Muscle layer of colon (tissue), 2 donors: ENCODE measurements around the gene BIRC2.

ENCODE experiments used
- H3K27ac ChIP-seq: one replicate; pipeline ENCODE4 v1.7.0; 2013; ENCODE audit warnings: low read depth, mild to moderate bottlenecking, low read length, moderate library complexity
- H3K27me3 ChIP-seq, 2 donors: one replicate each; pipeline ENCODE4 v1.7.0; 2013; ENCODE audit warnings: low read length in 2 of 2, mild to moderate bottlenecking in 2 of 2; ENCODE audit not compliant: insufficient read depth in 2 of 2, control insufficient read depth in 1 of 2
- H3K36me3 ChIP-seq: one replicate; pipeline ENCODE4 v1.7.0; 2013; ENCODE audit warnings: mild to moderate bottlenecking, low read length; ENCODE audit not compliant: insufficient read depth
- H3K4me1 ChIP-seq: one replicate; pipeline ENCODE4 v1.7.0; 2013; ENCODE audit warnings: mild to moderate bottlenecking, low read length; ENCODE audit not compliant: insufficient read depth
- H3K4me3 ChIP-seq, 2 donors: one replicate each; pipeline ENCODE4 v1.7.0; 2013; ENCODE audit warnings: low read length in 2 of 2, low read depth in 1 of 2, mild to moderate bottlenecking in 1 of 2, moderate library complexity in 1 of 2
- H3K9ac ChIP-seq: one replicate; pipeline ENCODE4 v1.7.0; 2013; ENCODE audit warnings: low read length
- H3K9me3 ChIP-seq: one replicate; pipeline ENCODE4 v1.7.0; 2013; ENCODE audit warnings: mild to moderate bottlenecking, low read length
- donor health status: abdominal sarcoma.
- donor health status: Adenocarcinoma of cecum.

The BIRC2 gene

DNA sequence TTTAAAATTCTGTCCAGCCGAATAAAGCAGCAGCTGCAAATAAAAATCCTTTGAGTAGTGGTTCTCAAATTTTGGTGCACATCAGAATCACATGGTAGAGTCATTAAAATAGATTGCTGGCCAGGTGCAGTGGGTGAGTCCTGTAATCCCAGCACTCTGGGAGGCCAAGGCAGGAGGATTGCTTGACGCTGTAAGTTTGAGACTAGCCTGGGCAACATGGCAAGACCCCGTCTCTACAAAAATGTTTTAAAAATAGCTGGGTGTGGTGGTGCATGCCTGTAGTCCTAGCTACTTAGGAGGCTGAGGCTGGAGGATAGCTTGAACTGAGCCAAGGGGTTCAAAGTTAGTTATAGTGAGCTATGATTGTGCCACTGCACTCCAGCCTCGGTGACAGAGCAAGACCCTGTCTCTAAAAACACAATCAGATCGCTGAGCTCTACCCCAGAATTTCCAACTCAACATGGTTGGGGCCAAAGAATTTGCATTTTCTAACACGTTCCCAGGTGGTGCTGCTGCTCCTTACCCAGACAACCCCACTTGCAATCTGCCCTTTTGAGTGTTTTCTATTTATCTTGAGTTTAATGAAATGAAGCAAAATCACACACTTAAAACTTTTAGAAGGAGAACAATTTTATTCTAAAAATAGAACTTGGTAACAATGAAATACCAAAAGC lies 48.8 kb downstream of the BIRC2 start:
- Histone ChIP-seq H3K27ac (no peak overlapping the region), H3K9ac (no peak overlapping the region), H3K36me3 (peaks cover 43% of the 10 kb centered on the region), H3K4me3 (no peak overlapping the region), H3K27me3 (no peaks in the 10 kb centered on the region), H3K4me1 (peaks cover 12% of the 10 kb centered on the region), H3K9me3 (no peaks in the 10 kb centered on the region)

DNA sequence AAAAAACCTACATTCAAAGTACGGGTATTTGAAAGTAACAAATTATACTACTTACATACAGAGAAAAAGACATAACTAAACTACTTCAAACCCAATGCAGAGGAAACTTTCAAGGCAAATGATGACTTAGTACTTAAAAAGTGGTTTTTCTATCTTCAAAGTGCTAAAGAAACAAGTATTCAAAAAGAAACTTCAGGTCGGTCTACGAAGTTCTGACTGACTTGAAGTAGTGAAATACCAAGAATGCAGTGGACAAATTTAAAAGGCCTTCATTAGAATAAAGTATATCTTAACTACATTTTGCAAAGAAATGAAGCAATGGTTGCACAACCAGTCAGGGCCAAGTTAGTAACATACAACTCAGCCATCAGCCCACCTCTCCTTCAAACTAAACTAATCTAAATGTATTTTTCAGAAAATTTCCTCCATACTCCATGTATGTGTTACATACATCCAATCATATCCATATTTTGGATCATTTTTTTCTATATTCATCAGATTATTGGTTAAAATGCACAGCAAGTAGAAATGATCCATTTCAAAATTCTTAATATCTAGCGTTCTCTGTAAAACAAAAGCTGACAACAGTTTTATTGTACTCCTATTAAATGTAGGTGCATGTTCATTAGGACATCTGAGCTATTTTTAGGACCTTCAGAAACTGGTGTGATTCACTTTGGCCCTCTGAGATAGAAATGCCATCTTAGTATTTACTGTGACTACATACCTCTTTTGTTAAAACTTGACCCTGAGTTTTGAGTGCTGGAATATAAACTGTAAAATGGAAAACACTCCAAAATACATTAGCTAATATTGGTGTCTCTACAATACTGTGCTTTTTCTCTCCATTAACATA lies 49.9 kb downstream of the BIRC2 start:
- Histone ChIP-seq H3K9me3 (no peaks in the 10 kb centered on the region), H3K9ac (no peak overlapping the region), H3K36me3 (peaks cover 42% of the 10 kb centered on the region)

DNA sequence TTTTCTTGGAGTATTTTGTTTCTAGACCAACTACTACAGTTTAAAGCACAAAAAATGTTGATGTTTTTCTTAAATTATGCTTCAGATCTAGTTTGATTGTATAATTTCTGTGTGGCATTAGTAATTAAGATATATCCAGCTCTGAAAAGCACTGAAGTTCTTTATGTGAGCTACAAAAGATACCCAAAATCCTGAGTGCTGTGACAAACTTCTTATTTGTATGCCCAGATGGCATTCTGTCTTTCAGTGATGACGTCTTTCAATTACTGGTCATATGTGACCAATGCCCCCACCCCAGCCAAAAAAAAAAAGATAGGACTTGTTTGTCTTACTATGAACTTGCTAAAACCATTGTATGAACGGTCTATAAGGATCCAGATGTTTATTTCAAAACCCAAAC lies 51.3 kb downstream of the BIRC2 start:
- H3K27me3 ChIP-seq, result no peaks in the 10 kb centered on the region
- H3K27ac ChIP-seq, result no peak overlapping the region
- no peaks in the 10 kb centered on the region for H3K9me3 ChIP-seq
- H3K36me3 ChIP-seq, result peaks cover 34% of the 10 kb centered on the region
- H3K4me3 ChIP-seq, result no peak overlapping the region
- peaks cover 9% of the 10 kb centered on the region for H3K4me1 ChIP-seq
- no peak overlapping the region for H3K9ac ChIP-seq

More for the DNA sequence above, 49.9 kb downstream of the BIRC2 start:
- Histone ChIP-seq H3K4me1 (peaks cover 9% of the 10 kb centered on the region), H3K27ac (no peak overlapping the region), H3K27me3 (no peaks in the 10 kb centered on the region), H3K4me3 (no peak overlapping the region)

DNA sequence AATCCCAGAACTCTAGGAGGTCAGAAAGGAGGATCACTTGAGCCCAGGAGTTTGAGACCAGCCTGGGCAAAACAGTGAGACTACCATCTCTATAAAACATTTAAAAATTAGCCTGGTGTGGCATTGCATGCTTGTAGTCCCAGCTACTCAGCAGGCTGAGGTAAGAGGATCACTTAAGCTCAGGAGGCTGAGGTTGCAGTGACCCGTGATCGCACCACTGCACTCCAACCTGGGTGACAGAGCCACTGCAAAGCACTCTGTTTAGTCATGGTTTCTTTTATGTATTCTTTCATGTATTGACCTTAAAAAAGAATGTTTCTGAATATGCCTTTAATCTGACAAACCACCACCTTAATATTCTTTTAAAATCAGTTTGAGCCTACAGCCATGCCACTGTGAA lies 52.2 kb downstream of the BIRC2 start:
- Histone ChIP-seq H3K4me1 (peaks cover 9% of the 10 kb centered on the region), H3K36me3 (peaks cover 31% of the 10 kb centered on the region), H3K4me3 (no peak overlapping the region), H3K27ac (no peak overlapping the region), H3K27me3 (no peaks in the 10 kb centered on the region), H3K9ac (no peak overlapping the region), H3K9me3 (no peaks in the 10 kb centered on the region)

DNA sequence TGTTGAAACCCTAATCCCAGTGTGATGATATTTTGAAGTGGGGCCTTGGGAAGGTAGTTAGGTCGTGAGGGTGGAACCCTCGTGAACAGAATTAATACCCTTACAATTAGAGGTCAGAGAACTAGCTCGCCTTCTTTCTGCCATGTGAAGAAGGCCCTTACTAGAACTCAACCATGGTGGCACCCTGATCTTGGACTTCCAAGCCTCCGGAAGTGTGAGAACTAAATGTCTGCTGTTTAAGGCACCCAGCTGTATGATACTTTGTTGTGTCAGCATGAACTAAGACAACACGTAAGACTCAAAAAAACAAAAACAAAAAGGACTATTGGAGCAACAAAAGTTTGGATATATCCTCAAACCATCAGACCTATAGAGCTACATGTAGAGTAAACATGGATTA lies 53.6 kb downstream of the BIRC2 start:
- Histone ChIP-seq H3K36me3 (peaks cover 25% of the 10 kb centered on the region), H3K4me1 (peaks cover 9% of the 10 kb centered on the region), H3K27ac (no peak overlapping the region), H3K9me3 (no peaks in the 10 kb centered on the region), H3K4me3 (no peak overlapping the region), H3K27me3 (no peaks in the 10 kb centered on the region), H3K9ac (no peak overlapping the region)

DNA sequence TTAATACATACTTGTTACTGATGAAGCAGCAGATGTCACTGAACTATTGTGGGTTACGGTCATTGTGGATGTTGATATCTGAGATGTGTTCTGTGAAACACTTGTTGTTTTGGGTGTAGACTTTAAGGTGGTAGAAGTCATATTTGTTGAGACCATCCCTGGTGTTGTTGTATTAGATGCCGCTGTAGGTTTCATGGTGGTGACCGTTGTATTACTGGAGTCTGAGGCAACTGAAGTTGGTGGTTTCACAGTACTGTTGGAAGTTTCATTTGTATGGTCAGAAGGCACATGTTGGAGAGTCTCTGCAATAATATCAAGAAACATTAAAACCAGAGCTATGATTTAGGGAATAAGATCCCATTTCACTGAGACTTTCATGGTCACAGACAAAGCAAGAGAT lies 54.9 kb downstream of the BIRC2 start:
- Histone ChIP-seq H3K9ac (no peak overlapping the region), H3K9me3 (no peaks in the 10 kb centered on the region), H3K27ac (no peak overlapping the region), H3K4me3 (no peak overlapping the region), H3K36me3 (peaks cover 25% of the 10 kb centered on the region), H3K27me3 (no peaks in the 10 kb centered on the region), H3K4me1 (peaks cover 8% of the 10 kb centered on the region)

DNA sequence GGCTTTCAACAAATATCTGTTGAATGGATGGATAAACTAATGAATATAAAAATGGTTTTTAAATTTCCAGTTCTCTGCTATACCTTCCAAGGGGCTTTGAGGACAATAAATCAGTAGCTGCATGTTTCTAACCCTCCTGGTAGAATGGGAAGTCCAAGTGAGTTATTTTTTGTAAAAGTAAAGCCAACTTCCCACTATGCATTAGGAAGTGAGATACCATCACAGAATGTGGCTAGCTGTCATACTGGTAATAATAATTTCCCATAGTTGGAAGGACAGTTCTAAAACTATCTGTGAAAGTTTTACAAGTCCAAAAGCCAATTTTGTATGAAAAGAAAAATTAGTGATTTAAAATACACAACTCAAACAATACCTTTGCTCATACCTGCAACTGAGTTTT lies 55.5 kb downstream of the BIRC2 start:
- H3K9me3 ChIP-seq, result no peaks in the 10 kb centered on the region
- H3K9ac ChIP-seq, result no peak overlapping the region
- no peaks in the 10 kb centered on the region for H3K27me3 ChIP-seq
- no peak overlapping the region for H3K27ac ChIP-seq
- peaks cover 25% of the 10 kb centered on the region for H3K36me3 ChIP-seq
- H3K4me1 ChIP-seq, result peaks cover 8% of the 10 kb centered on the region
- H3K4me3 ChIP-seq, result no peak overlapping the region

DNA sequence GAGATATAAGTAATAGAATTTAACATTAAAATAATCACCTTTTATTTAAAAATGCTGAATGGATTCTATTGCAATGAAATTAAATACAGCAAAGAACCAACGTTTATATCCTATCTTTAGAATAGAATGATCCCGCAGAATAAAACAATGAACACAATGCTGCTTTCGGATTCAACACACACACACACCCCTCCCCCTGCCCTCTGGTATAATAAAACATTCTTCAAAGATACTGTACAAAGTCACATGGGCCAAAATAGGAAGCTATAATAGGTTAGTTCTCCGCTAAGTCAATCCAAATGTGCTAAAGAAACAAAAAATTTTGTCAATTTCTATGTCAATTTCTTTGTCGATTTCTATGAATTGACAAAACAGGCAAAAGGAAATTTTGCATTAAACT lies 58.5 kb downstream of the BIRC2 start:
- Histone ChIP-seq H3K9ac (no peak overlapping the region), H3K4me1 (peaks cover 24% of the 10 kb centered on the region), H3K27ac (no peak overlapping the region), H3K36me3 (peaks cover 16% of the 10 kb centered on the region), H3K4me3 (no peak overlapping the region), H3K9me3 (no peaks in the 10 kb centered on the region), H3K27me3 (no peaks in the 10 kb centered on the region)

DNA sequence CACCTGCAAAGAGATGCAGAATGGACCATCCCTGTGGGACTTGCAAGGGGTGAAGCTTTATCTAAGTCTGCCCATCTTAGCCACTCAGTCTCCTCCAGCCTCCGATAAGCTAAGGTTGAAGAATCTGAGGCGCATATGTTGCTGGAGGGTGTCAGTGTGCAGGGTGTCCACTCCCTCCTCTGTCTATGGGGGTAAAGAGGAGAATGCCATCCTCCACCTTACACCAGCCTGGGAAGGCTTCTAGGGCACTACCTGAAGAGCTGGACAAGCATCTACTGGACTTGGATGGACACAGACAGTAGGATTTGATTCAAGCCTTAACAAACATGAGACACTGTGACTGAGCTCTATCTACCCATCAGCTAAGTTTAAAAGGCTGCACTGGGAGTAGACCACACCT lies 59.1 kb downstream of the BIRC2 start:
- peaks cover 25% of the 10 kb centered on the region for H3K4me1 ChIP-seq
- peaks cover 11% of the 10 kb centered on the region for H3K36me3 ChIP-seq
- no peak overlapping the region for H3K27ac ChIP-seq
- H3K9me3 ChIP-seq, result no peaks in the 10 kb centered on the region
- H3K9ac ChIP-seq, result no peak overlapping the region
- H3K27me3 ChIP-seq, result no peaks in the 10 kb centered on the region
- H3K4me3 ChIP-seq, result no peak overlapping the region

DNA sequence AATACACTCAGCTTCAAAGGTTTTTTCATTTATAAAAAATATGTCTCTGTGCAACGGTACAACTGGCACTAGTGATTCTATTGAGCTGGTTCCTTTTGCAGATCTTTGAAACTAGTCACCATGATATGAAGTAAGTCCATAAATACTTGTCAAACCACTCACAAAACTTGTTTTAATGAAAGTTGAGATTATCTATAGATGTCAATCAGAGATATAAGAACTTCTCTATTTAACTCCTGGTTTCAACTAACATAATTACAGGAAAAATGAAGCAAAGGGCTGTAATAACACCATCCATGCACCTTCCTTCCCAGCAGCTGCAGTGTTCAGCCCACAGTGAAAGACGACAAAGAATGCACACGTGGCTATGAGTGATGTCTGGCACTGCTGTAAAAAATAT lies 60.9 kb downstream of the BIRC2 start:
- Histone ChIP-seq H3K4me3 (no peak overlapping the region), H3K27ac (no peak overlapping the region), H3K27me3 (no peaks in the 10 kb centered on the region), H3K36me3 (peaks cover 3% of the 10 kb centered on the region), H3K4me1 (peaks cover 25% of the 10 kb centered on the region), H3K9me3 (no peaks in the 10 kb centered on the region), H3K9ac (no peak overlapping the region)

DNA sequence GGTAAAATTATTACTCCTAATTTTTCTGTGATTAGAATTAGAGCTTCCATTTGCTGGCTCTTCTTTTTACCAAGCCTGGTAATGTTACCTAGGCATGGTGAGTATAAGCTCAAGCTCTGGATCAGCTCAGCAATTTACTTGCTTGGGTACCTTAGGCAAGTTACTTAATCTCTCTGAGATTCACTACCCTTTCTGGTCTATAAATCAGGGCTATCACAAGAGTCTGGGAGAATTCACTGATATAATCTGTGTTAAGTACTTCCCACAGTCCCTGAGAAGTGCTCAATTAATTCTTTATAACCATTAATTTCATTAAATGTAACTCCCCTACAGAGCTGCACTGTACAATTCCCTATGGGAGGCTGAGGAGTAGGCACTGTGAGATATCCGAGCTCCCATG lies 61.3 kb downstream of the BIRC2 start:
- H3K4me3 ChIP-seq, result no peak overlapping the region
- H3K36me3 ChIP-seq, result peaks cover 3% of the 10 kb centered on the region
- H3K9ac ChIP-seq, result no peak overlapping the region
- no peak overlapping the region for H3K27ac ChIP-seq
- H3K9me3 ChIP-seq, result no peaks in the 10 kb centered on the region
- H3K27me3 ChIP-seq, result no peaks in the 10 kb centered on the region
- H3K4me1 ChIP-seq, result peaks cover 29% of the 10 kb centered on the region

DNA sequence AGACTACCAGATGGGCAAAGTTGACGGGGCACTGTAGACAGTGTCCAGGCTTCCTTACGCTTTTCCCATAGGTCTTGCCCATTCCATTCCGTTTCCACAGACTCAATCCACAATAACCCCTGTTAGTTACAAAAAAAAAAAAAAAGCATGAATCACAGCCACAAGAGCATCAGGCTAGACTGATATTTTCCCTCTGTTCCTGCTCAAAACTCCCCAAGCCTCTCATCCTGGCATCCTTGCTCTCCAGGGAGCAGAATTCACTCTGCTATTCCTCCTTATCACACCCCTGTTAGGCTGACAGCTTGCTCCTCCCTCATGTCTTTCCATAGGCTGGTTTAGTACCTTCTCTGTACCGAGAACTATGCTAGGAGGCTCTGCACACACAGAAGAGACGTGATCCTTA lies 63.4 kb downstream of the BIRC2 start:
- Histone ChIP-seq H3K27ac (no peak overlapping the region), H3K4me3 (no peak overlapping the region), H3K27me3 (no peaks in the 10 kb centered on the region), H3K36me3 (no peaks in the 10 kb centered on the region), H3K9ac (no peak overlapping the region), H3K9me3 (no peaks in the 10 kb centered on the region), H3K4me1 (peaks cover 32% of the 10 kb centered on the region)
